Mammary epithelial cell (primary cell): ENCODE data around the gene NOTCH4.

Source experiments
- CTCF ChIP-seq, 2 donors: IDR thresholded peaks in 1 of 2; conservative IDR thresholded peaks in 1 of 2; 2 replicates each; pipeline ENCODE4 v1.5.1; 2011 to 2012; ENCODE audit warnings: inconsistent platforms in 2 of 2, low read length in 2 of 2, mild to moderate bottlenecking in 2 of 2, control low read depth in 1 of 2, low read depth in 1 of 2; ENCODE audit not compliant: insufficient read depth in 1 of 2; ENCODE audit errors: extremely low read depth in 1 of 2
- EZH2 ChIP-seq: IDR thresholded peaks from 2 replicates; pipeline ENCODE4 v1.6.1; 2012; ENCODE audit warnings: low read length, inconsistent platforms, borderline replicate concordance

GRCh38 chr6:32255199-32256153, 31.6 kb upstream of the NOTCH4 start:
- TF ChIP-seq CTCF (conservative IDR thresholded peaks at IDR 0.05 in 1 of 2, IDR thresholded peaks at IDR 0.05 in 1 of 2; ENCODE audit: extremely low read depth in 1 of 2, insufficient read depth in 1 of 2, low read depth in 1 of 2, low read length in 2 of 2) = peak; percentile 20 to 76
- no peak for TF ChIP-seq EZH2
